HepG2 (cell line): ENCODE measurements around the gene CBLC. TPM values are rescaled to one million over a fixed set of nuclear protein-coding genes. Genes with fewer than 3 reads are reported as not detected.
A peak's percentile ranks its signal among the peaks of the same experiment; 100 is the strongest.

ENCODE experiments used
- ASH2L ChIP-seq: fragments of 300-600, 200-600 bp; sonication (generic); IDR thresholded peaks from 2 replicates; pipeline ENCODE4 v1.7.0; 2017; ENCODE audit warnings: low read depth, mild to moderate bottlenecking, moderate library complexity, mixed read lengths, low read length; ENCODE audit not compliant: insufficient read length
- BCL3 ChIP-seq: sonication (generic); formaldehyde crosslinking; IDR thresholded peaks from 2 replicates; pipeline ENCODE4 v1.5.1; 2020; ENCODE audit warnings: mild to moderate bottlenecking, missing genetic modification reagents, moderate library complexity
- CREM ChIP-seq, 2 experiments: sonication (generic) in 1 of 2; formaldehyde crosslinking in 1 of 2; IDR thresholded peaks; 2 replicates each; pipeline versions ENCODE4 v1.4.0 to v1.6.1; 2016 to 2020; ENCODE audit warnings: antibody characterized with exemption in 1 of 2, mild to moderate bottlenecking in 1 of 2, missing genetic modification reagents in 1 of 2
- EP300 ChIP-seq, 3 experiments: sonication (generic) in 1 of 3; formaldehyde crosslinking in 1 of 3; IDR thresholded peaks; 2 replicates each; pipeline versions ENCODE4 v1.5.1 to v1.6.1; 2011 to 2020; ENCODE audit warnings: low read depth in 2 of 3, low read length in 2 of 3, borderline replicate concordance in 1 of 3, improper control_type of control experiment in 1 of 3, mild to moderate bottlenecking in 1 of 3, missing genetic modification reagents in 1 of 3, moderate library complexity in 1 of 3
- FOXA1 ChIP-seq, 2 experiments: fragments of 450-650 bp in 1 of 2; sonication (generic) in 1 of 2; formaldehyde crosslinking in 1 of 2; IDR thresholded peaks; 2 replicates each; pipeline versions ENCODE4 v1.4.0 to v1.6.1; 2016 to 2020; ENCODE audit warnings: missing genetic modification reagents in 1 of 2
- HCFC1 ChIP-seq: fragments of 150-350 bp; IDR thresholded peaks from 2 replicates; pipeline ENCODE4 v1.6.1; 2014; ENCODE audit warnings: low read depth, low read length
- HNF1B ChIP-seq: sonication (generic); formaldehyde crosslinking; IDR thresholded peaks from 2 replicates; pipeline ENCODE4 v1.5.1; 2020; ENCODE audit warnings: mild to moderate bottlenecking, moderate library complexity, missing genetic modification reagents
- HNRNPL ChIP-seq: fragments of 200-400 bp; formaldehyde crosslinking; IDR thresholded peaks from 2 replicates; pipeline ENCODE4 v1.6.1; 2017; ENCODE audit warnings: mild to moderate bottlenecking, low read depth, low read length
- HOXA3 ChIP-seq: sonication (generic); formaldehyde crosslinking; IDR thresholded peaks from 2 replicates; pipeline ENCODE4 v1.5.0; 2020; ENCODE audit warnings: missing genetic modification reagents
- IRF2 ChIP-seq: IDR thresholded peaks from 2 replicates; pipeline ENCODE4 v1.6.1; 2018; ENCODE audit warnings: missing genetic modification reagents, missing compliant biosample characterization
- KAT7 ChIP-seq: IDR thresholded peaks from 2 replicates; pipeline ENCODE4 v1.6.1; 2018; ENCODE audit warnings: borderline replicate concordance, missing compliant biosample characterization
- NCOA2 ChIP-seq: sonication (generic); formaldehyde crosslinking; IDR thresholded peaks from 2 replicates; pipeline ENCODE4 v1.8.0; 2022; ENCODE audit warnings: inconsistent platforms
- NCOR1 ChIP-seq: fragments of 200-600 bp; sonication (generic); IDR thresholded peaks from 2 replicates; pipeline ENCODE4 v1.7.0; 2017; ENCODE audit warnings: antibody characterized with exemption, low read length, borderline replicate concordance
- NFKBIZ ChIP-seq: IDR thresholded peaks from 2 replicates; pipeline ENCODE4 v1.6.1; 2018; ENCODE audit warnings: missing genetic modification reagents, missing compliant biosample characterization
- NR2F1 ChIP-seq, 2 experiments: fragments of 450-650 bp in 1 of 2; formaldehyde crosslinking in 1 of 2; IDR thresholded peaks; 2 replicates each; pipeline versions ENCODE4 v1.5.0 to v1.6.1; 2016 to 2020; ENCODE audit warnings: mild to moderate bottlenecking in 1 of 2, missing compliant biosample characterization in 1 of 2, missing genetic modification reagents in 1 of 2, moderate library complexity in 1 of 2
- SP5 ChIP-seq: IDR thresholded peaks from 2 replicates; pipeline ENCODE4 v1.6.1; 2016; ENCODE audit warnings: low read depth, borderline replicate concordance
- SRY ChIP-seq: sonication (generic); formaldehyde crosslinking; IDR thresholded peaks from 2 replicates; pipeline ENCODE4 v1.8.0; 2022; ENCODE audit warnings: mild to moderate bottlenecking, missing genetic modification reagents
- TAF1 ChIP-seq: sonication (generic); formaldehyde crosslinking; IDR thresholded peaks from 2 replicates; pipeline ENCODE4 v1.4.0; 2020; ENCODE audit warnings: missing genetic modification reagents
- TARDBP ChIP-seq: sonication (generic); formaldehyde crosslinking; IDR thresholded peaks from 2 replicates; pipeline ENCODE4 v1.8.0; 2022; ENCODE audit warnings: mild to moderate bottlenecking, missing genetic modification reagents
- TP53 ChIP-seq: sonication (generic); formaldehyde crosslinking; conservative IDR thresholded peaks from 2 replicates; pipeline ENCODE4 v1.4.0; 2020; ENCODE audit warnings: missing genetic modification reagents
- XRCC5 ChIP-seq: fragments of 200-400 bp; formaldehyde crosslinking; optimal IDR thresholded peaks from 2 replicates; pipeline ENCODE3; 2017; ENCODE audit warnings: mild to moderate bottlenecking, low read length
- ZNF136 ChIP-seq: sonication (generic); formaldehyde crosslinking; IDR thresholded peaks from 2 replicates; pipeline ENCODE4 v1.8.1; 2022; ENCODE audit warnings: low read depth, mild to moderate bottlenecking, moderate library complexity, missing genetic modification reagents
- polyA plus RNA-seq, 8 experiments: library from polyadenylated mRNA; depleted of rRNA in 3 of 8; stranded (reverse) in 7 of 8; unstranded in 1 of 8; fragments of >200 nt; fragmentation: Illumina TruSeq in 4 of 8; extraction: Trizol in 4 of 8; gene quantifications; 2 replicates each; pipeline versions ENCODE4 v1.2.1 to v1.2.3, GENCODE V29; 2011 to 2016; ENCODE audit warnings: low read depth in 4 of 8, missing spikeins in 1 of 8, mixed read lengths in 1 of 8; ENCODE audit not compliant: insufficient read depth in 1 of 8
- total RNA-seq, 5 experiments: library from RNA; depleted of rRNA; stranded (reverse); fragments of >200 nt; fragmentation: Illumina TruSeq; extraction: Trizol; gene quantifications; 2 replicates each; pipeline ENCODE4 v1.2.3, GENCODE V29; 2016; ENCODE audit warnings: low read depth in 1 of 5
- TF ChIP-seq, protein P1 (sequence below): sonication (generic); formaldehyde crosslinking; IDR thresholded peaks from 2 replicates; pipeline ENCODE4 v1.4.0; 2020; ENCODE audit warnings: missing genetic modification reagents, mild to moderate bottlenecking, borderline replicate concordance

Gene CBLC
- total and polyA plus RNA-seq, 2 of the 13 experiments (the other 11 are each of a cell fraction or from before 2014, with no cell fraction given): 1.8 to 2.6 TPM

- TF ChIP-seq BCL3 (CRISPR knock-in tag) (peak; percentile 28; the same call in 1 of the 2 replicates), TAF1 (peak; percentile 28; the same call in 1 of the 2 replicates), TARDBP (CRISPR knock-in tag) (peak; percentile 68), NCOA2 (peak; percentile 53; the same call in 1 of the 2 replicates), ZNF136 (CRISPR knock-in tag) (0 out of 2 replicates have a peak, but pooled peaks have one; percentile 25), XRCC5 (peak; percentile 51), SRY (CRISPR knock-in tag) (0 out of 2 replicates have a peak, but pooled peaks have one; percentile 12), NR2F1 (CRISPR knock-in tag; IDR thresholded peaks at IDR 0.05) (peak in 1 of 2 experiments; percentile 49; a peak in 1 of 4 replicates), HNRNPL (peak; percentile 83), FOXA1 (IDR thresholded peaks at IDR 0.05) (no peak), FOXA1 (CRISPR knock-in tag; IDR thresholded peaks at IDR 0.05) (no peak), IRF2 (CRISPR knock-in tag) (no peak), EP300 (IDR thresholded peaks at IDR 0.05; ENCODE audit: low read depth in 2 of 2, low read length in 2 of 2) (peak in 1 of 2 experiments; percentile 75; a peak in 2 of 4 replicates), EP300 (CRISPR knock-in tag; IDR thresholded peaks at IDR 0.05; ENCODE audit: borderline replicate concordance) (0 out of 2 replicates have a peak, but pooled peaks have one; percentile 34), SP5 (CRISPR knock-in tag) (peak; percentile 75), ASH2L (peak; percentile 31), TP53 (CRISPR knock-in tag) (no peak), CREM (IDR thresholded peaks at IDR 0.05) (peak; percentile 58; the same call in 1 of the 2 replicates), CREM (CRISPR knock-in tag; IDR thresholded peaks at IDR 0.05) (no peak), HNF1B (0 out of 2 replicates have a peak, but pooled peaks have one; percentile 26), NFKBIZ (CRISPR knock-in tag) (0 out of 2 replicates have a peak, but pooled peaks have one; percentile 36), NCOR1 (peak; percentile 90), HOXA3 (peak; percentile 58; the same call in 1 of the 2 replicates), HCFC1 (no peak), KAT7 (CRISPR knock-in tag) (peak; percentile 46; the same call in 1 of the 2 replicates)
- TF ChIP-seq, protein P1, sequence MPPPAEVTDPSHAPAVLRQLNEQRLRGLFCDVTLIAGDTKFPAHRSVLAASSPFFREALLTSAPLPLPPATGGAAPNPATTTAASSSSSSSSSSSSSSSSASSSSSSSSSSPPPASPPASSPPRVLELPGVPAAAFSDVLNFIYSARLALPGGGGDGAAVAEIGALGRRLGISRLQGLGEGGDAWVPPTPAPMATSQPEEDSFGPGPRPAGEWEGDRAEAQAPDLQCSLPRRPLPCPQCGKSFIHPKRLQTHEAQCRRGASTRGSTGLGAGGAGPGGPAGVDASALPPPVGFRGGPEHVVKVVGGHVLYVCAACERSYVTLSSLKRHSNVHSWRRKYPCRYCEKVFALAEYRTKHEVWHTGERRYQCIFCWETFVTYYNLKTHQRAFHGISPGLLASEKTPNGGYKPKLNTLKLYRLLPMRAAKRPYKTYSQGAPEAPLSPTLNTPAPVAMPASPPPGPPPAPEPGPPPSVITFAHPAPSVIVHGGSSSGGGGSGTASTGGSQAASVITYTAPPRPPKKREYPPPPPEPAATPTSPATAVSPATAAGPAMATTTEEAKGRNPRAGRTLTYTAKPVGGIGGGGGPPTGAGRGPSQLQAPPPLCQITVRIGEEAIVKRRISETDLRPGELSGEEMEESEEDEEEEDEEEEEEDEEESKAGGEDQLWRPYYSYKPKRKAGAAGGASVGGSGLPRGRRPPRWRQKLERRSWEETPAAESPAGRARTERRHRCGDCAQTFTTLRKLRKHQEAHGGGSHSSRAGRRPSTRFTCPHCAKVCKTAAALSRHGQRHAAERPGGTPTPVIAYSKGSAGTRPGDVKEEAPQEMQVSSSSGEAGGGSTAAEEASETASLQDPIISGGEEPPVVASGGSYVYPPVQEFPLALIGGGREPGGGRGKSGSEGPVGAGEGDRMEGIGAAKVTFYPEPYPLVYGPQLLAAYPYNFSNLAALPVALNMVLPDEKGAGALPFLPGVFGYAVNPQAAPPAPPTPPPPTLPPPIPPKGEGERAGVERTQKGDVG (CRISPR knock-in tag): peak; percentile 86; the same call in 1 of the 2 replicates
Measured at GRCh38 chr19:44812142-44812718, 34.5 kb downstream of the CBLC start (continued).
